ENCODE measurements around the gene EPHA6.

Gene EPHA6

DNA sequence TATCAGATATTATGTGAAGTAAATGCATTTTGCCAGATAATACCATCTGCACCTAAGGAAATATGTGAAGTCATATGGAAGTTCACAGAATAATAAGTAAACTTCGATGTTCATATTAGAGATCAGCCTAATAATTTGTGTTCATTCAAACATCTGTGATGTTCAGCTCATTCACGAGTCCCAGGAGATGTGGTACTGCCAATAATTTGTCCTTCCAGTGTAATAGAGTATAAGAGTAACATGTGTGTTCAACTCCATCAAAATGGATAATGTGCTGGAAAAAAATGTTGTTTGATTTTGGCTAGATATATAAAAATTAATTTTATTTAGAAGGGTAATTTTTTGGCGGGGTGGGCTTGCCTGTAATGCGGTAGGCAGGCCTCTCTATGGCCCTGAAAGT lies 874.7 kb downstream of the EPHA6 start:
- DNase-seq (ENCODE audit: low read depth in 1 of 2, low spot score in 1 of 2) = no peak

DNA sequence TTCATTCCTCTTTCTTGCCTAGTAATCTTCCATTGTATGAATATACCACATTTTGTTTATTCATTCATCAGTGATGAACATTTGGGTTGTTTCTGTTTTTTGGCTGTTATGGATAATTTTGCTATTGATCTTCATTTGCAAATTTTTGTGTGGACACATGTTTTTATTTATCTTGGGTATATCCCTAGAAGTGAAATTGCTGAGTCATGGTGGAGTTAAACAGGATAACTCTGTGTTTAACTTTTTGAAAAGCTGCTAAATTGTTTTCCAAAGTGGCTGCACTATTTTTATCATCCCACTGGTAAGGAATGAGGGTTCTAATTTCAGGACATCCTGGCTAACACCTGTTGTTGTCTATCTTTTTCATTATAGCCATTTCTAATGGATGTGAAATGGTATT lies 875.6 kb downstream of the EPHA6 start:
- DNase-seq (ENCODE audit: low read depth in 1 of 2, low spot score in 1 of 2) = no peak

DNA sequence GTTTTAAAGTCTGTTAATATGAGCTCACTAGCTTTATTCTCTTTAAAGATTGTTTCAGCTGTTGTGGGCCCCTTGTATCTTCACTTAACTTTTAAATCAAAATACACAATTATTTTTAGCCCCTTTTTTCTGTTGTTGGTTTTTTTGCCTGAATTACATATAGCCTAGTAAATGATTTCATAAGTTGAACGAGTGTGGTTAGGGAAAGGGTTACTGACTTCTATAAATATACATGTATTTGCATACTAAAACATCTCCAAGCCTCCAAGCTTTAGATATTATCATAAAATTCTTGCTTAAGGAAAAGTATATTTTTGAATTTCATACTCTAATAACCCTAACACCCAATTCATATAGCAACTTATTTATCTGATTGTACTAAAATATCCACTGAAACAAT lies 877.0 kb downstream of the EPHA6 start:
- DNase-seq (ENCODE audit: low read depth in 1 of 2, low spot score in 1 of 2) = no peak

DNA sequence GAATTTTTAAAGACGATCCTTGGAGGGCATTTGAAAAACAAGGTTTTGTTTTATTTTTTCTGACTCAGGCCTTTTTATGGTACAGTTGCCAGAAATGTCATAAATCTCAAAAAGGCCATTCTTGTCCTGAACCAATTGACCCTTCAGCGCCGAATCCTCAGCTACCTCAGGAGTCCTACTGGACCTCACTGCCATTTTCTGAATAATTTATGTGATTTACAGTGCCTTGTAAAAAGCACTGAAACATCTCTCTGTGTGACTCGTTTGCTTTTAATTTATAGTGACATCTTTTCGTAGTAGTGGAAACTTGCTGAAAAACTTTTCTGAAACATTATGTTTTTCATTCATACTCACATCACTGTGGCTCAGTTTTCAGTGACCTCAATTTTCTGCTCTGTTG lies 878.0 kb downstream of the EPHA6 start:
- no peak for DNase-seq (ENCODE audit: low read depth in 1 of 2, low spot score in 1 of 2)

DNA sequence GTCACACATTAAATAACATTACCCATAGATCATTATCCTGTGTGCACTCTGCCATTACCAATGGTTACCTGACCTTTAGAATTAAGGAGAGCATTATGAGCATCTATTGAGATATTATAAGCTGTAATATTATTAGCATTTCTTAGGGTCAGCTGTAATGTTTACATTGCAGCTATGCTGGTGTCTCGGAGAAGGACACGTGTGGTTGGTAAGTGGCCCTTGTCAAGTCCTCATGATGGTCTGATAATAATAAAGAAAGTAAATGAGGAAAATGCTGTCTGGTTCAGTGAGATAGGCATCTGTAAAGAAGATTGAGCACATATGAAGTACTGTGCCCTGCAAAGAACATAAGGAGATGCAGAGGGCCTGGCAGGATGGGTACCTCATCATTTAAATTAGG lies 878.4 kb downstream of the EPHA6 start:
- no peak for DNase-seq (ENCODE audit: low read depth in 1 of 2, low spot score in 1 of 2)

DNA sequence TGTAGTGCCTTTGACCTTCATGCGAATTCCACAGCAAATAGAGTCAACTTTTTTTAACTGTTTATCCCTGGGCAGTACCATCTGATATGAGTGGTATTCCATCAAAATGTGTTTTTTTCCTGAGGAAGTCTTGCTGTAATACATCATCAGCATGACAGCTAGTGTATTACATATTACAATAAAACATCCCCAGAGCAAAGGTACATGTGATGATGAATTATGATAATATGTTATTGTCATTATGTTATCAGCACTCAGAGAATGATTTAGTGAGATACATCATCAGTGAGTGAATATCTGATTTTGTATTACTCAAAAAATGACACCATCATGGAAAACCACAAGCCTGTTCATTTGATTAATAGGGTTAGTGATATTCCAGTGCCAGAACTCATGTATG lies 880.5 kb downstream of the EPHA6 start:
- DNase-seq (ENCODE audit: low read depth in 1 of 2, low spot score in 1 of 2) = no peak

DNA sequence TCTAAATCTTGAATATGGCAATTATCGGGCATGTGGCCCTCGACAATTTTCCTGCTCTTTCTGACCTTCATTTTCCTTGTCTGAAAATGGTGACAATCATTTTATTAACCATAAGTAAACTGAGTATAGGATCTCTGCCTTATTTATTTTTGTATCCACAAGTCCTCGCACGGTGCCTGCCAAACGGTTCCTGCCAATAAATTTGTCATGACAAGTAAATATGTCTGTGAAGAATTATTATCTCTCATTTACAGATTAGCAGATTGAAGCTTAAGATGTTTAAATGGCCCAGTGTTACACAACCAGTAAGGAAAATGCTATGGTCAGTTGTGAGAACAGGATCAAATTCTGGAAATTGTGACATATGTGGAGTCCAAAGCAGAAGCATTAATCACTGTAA lies 884.3 kb downstream of the EPHA6 start:
- no peak for DNase-seq (ENCODE audit: low read depth in 1 of 2, low spot score in 1 of 2)

DNA sequence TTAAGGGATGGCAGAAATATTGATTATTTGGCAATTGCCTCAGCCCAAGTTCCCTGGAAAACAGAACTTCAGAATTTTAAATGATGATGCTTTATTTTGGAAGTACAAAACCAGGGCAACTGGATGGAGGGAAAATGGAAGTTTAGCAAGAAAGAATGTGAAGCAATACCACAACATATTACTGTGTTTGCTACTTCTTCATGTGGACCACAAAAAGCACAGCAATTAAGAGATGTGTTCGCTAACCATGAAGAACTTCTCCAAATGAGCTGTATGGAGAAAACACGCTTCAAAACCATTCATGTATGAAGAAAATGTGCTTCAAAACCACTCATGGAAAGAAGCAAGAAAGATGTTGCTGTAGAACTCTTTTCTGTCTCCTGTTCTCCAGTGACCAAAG lies 885.5 kb downstream of the EPHA6 start:
- DNase-seq (ENCODE audit: low read depth in 1 of 2, low spot score in 1 of 2) = no peak

DNA sequence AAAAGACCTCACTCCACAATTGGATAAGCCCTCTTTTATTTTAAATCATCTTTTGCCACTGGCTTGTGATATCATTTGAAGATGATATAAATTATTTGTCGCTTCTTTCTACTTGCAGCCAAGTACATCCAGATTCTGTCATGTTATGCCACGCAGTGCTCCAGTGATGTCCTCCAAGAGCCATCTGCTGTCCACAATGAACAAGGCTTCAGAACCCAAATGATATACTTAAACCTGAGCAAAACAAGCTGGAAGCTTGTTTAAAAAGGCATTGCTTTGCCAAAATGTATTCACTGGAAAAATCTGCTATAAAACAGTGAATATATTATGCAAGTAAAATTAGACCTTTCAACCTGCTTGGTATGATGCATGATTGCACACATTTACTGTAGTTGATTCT lies 891.4 kb downstream of the EPHA6 start:
- no peak for DNase-seq (ENCODE audit: low read depth in 1 of 2, low spot score in 1 of 2)

DNA sequence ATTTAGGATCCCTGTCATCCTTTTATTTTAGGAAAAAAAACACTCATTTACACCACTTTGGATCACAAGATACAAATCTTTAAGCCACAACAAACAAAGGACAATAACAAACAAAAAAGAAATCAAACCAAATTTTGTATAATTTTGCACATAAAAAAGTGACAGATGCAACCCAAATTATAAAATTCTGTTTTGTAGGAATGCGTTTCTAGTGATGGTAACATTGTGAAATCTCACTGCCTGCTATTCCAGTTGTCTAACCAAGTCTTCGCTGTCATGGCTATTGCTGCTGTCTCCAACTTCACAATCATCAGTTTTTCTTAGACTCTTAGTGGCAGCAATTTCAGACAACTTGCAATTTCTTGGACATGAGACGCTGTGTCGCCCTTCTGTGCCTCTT lies 891.8 kb downstream of the EPHA6 start:
- DNase-seq (ENCODE audit: low read depth in 1 of 2, low spot score in 1 of 2) = no peak

DNA sequence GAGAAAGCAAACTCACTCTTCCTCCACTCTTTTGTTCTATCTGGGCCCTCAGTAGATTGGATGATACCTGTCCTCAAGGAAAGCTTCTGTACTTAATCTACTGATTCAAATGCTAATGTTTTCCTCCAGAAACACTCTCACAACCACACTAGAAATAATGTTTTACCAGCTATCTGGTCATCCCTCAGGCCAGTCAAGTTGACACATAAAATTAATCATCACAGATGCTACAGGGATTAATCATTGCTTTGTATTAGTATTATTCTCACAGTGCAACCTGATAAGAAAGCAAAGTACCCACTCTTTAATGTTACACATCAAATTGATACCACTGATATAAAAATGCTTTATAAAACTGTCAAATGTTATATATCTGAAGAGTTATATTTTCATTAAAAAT lies 897.3 kb downstream of the EPHA6 start:
- DNase-seq (ENCODE audit: low read depth in 1 of 2, low spot score in 1 of 2) = no peak

DNA sequence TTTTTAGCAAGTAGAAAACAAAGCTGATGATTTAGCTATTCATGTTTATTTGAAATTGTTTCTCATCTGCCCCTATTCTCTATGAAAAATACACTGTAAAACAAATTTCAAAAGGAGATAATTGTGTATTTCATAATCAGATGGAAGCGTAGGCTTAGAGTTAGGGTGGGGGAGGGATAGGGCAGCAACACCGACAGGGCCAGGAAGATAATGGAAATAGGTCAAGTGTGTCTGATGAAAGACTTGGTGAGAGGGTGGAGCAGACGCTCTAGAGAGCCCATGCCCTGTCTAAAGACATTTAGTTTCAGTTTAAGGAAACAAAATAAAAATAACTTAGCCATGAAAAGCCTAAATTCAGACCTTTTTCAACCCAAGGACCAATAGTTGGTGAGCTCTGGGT lies 898.5 kb downstream of the EPHA6 start:
- DNase-seq (ENCODE audit: low read depth in 1 of 2, low spot score in 1 of 2) = no peak

DNA sequence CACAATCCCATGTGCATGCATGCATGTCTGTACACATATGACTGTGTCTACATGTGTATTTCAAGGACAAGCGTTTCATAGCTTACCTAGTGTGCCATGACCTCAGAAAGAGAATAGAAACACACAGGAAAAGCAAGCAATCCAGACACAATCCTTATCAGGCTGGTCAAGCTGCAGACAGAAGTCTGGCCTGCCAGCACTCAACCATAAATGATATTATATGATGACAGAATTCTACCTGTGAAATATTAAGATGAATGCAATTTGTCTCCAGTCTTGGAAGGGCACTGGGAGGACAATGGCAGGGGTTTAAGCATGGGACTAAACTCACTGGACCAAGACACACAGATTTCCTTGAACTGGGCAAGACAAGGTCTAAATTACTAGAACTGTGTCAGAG lies 899.2 kb downstream of the EPHA6 start:
- no peak for DNase-seq (ENCODE audit: low read depth in 1 of 2, low spot score in 1 of 2)

DNA sequence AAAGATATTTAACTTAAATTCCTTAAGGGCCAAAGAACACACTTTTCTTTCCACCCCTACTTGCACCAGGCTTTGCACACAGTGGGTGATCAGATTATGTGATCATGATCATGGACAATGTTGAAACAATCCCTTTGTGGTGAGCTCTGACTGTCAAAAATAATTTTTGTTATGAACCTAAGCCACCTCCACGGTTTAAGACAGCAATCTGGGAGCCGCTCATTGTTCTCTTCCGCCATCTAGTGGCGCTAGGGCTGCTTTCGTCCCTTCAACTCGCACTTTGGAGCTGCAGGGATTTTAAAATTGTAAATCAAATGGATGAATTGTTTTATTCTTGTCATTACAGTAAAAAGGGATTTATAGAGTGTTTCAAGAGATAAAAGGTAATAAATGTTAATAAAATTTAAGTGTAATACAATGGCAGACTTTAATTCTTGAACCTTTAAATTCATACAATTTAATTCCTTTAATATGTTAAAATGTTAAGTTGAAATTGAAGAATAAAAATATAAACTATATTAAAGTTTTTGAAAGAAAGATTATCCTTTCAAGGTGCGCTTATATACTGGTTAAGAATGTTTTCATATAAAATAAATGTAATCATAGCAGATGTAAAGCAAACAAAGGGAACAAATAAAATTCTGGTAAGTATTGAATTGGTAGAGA lies 904.9 kb downstream of the EPHA6 start:
- peak; percentile 20 to 27 for DNase-seq (ENCODE audit: low read depth in 1 of 2, low spot score in 1 of 2)

DNA sequence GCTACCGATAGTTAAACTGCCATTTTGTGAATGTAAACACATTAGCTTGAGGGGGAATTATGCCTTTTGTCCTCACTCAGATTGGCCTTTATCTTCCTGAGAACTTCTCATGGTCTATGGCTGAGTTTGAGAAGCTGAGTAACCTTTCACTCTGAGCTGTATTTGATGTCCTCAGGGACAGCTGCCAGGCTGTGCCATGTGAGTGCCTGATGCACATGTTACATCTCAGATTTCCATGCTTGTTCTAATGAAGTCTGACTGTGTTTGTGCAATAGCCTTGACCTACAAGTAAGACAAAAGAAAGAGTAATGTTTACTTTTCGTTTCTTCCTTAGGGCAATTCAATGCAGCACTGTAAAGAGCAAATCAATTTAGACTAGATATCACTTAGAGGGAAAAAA lies 906.0 kb downstream of the EPHA6 start:
- no peak for DNase-seq (ENCODE audit: low read depth in 1 of 2, low spot score in 1 of 2)

DNA sequence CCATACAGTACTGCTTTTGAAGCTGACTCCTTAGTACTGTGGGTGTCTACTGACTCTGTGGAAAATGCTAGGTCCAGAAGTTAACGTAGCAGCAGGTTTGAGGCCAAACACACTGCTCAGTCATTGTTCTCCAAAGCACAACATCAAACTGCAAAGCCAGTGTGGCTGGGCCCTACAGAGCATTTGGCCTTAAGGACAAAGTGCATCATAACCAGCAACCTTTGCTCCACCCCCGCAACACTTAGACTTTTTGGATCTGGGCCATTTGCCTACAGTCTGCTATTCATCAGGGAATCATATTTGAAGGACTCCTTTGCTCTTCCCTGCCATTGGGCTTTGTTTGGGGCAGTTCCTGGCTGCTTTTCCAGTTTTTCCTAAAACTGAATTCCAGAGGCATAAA lies 907.1 kb downstream of the EPHA6 start:
- no peak for DNase-seq (ENCODE audit: low read depth in 1 of 2, low spot score in 1 of 2)

DNA sequence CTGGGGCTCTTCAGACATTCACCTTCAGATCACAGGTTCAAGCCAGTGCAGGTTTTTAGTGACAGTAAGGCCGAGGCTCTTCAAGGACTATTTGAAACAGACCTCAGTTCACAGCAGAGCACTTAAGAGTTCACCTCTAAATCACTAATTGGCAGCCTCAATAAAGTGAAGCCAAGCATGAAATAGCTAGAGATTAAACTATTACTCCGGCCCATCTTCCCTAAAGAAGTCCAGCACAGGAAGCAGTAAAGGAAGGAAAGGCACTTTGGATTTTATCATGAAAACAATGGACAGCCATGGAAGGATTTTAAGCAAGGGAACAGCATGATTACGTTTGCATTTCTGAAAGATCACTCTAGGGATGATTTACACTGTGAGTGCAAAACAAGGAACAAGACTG lies 922.5 kb downstream of the EPHA6 start:
- no peak for DNase-seq (ENCODE audit: low read depth in 1 of 2, low spot score in 1 of 2)

DNA sequence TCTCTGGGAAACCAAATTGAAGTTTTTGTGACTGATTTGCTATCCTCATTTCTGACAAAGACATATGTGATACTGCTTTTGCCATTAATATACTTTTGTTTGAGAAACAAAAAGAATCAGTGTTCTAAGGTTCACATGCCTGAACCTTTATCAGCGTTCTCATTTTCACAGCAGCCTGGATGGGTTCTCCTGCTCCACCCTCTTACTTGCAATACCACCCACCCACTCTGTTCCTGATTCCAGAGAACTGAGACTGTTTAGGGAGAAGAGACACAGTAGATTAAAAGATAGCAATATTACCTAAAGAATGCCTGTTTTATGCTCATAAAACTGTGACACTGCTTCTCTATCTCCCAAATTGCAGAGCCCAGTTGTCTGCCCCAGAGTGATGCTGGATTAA lies 924.4 kb downstream of the EPHA6 start:
- no peak for DNase-seq (ENCODE audit: low read depth in 1 of 2, low spot score in 1 of 2)

DNA sequence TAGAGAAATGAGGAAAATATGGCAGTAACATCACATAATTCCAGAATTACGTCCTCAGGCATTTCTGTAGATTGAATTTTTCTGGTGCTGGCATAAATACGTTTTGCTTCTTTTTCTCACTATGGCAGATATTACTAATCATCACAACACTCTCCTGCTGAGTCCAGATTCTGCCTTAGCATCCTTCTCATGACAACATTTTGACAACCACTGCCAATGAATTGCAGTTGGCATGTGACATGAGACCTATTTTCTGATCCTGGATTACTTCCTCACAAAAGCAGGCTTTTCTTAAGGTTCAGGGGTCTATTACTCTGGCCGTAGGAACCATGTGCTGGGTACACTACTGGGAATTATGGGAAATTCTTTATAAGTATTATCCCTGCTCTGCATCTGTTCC lies 927.6 kb downstream of the EPHA6 start:
- DNase-seq (ENCODE audit: low read depth in 1 of 2, low spot score in 1 of 2) = no peak

DNA sequence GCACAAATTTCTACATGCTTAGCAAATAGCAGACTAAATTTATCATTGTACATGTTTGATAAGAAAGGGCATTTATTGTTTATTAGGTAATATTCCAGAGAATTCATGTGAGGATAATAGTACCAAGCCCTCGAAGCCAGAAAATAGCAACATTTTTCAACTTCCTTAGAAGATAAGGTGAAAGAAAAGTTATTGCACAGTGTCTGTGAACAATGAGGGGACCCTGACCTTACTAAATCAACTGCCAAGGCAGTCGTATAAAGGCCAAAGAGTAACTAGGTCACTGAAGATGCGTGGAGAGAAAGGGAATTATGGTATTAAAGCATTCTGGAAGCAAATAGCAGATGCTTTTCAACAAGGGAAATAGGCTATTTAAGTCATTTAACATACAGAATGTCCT lies 929.9 kb downstream of the EPHA6 start:
- DNase-seq (ENCODE audit: low read depth in 1 of 2, low spot score in 1 of 2) = no peak

DNA sequence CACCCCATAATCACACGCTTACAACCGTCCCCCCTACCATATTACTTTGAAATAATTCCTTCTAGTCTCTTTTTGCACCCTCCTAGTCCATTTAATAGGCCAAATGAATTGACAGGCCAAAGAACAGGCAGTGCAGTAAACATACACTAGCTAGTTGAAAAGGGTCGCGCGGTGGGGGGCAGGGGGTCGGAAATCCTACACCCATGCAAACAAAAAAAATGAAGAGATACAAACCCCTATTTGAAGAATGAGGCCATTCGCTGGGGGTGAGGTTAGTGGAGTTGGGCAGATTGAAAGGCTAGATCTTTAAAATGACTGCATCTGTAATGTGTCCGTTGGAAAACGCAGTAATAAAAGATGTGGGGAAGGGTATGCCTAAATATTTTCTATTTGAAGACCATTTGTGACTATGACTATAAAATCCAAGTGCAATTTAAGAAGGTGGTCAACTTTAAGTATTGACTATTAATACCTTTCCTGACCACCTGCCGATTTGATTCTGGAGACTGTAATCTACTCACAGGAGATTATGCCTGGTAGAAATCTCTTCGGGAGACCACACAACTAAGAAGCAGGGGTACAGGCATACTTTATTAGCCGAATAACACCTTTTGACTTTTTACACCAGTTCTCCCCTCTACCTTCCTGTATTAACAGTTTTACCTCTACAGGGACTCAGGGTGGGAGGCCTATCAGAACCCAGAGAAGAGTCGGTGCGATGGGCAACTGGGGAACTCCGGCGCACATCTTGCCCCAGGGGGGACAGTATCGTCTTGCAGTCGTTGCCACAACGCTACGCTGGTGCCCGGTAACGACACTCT lies 949.4 kb downstream of the EPHA6 start:
- DNase-seq (ENCODE audit: low read depth in 1 of 2, low spot score in 1 of 2) = no peak

DNA sequence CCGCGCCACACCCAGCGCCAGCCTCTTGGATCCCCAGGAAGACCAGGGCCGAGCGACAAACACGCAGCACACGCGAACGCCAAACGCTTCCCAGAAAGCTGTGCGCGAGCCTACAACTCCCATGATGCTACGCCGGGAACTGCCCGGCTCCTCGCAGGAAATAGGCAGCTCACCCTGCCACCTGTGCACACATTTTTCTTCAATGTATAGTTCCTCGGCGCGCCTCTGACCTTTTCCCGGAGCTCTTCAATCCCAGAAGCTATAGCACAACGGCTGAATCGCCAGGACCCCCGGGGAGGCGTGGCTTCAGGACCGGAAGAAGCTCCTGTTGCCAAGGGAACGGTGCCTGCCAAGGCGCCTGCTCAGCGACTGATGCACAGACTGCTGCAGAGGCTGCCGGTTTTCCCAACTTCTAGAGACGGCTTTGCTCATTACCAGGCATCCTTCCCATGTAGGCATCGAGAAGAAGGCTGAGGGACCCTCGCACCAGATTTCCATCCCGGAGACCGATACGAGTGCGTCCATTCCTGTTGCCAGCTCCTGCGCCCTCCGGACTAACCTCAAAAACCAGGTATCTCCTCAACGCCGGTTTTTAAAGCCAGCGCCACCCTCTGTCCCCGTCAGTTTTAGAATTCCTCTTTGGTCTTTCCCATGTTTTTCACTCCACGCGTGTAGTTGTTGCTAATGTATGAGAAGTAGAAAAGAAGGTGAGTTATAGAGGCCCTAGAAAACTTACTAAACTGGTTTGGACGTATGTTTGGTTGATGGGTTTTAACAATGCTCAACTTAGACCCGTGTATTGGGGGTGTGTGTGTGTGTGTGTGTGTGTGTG lies 950.2 kb downstream of the EPHA6 start, which contains the start of gene ARL6:
TSS of gene ARL6 (plus strand) at position 352 of the 832 bp plus-strand sequence. CDS start 3,350 bp downstream, outside the sequence.
- peak; percentile 36 to 49 for DNase-seq (ENCODE audit: low read depth in 1 of 2, low spot score in 1 of 2)
